Activated naive CD4-positive, alpha-beta T cell treated with anti-CD3 and anti-CD28 coated beads, Interleukin-2, amount 10 ng/mL, durations not matched to agents 7 days and 5 days (primary cell): ENCODE measurements around the gene ELK3.
A peak's percentile ranks its signal among the peaks of the same experiment; 100 is the strongest.

Experiments
- CTCF ChIA-PET: fragments of 350-600 bp; sonication (Branson Sonifier 250); formaldehyde crosslinking; loops from one replicate; lab custom pipeline; 2021; ENCODE audit warnings: antibody characterized with exemption; lab: Charles Lee
- DNase-seq: peaks from one replicate; pipeline ENCODE4 v3.0.0-alpha.2; 2020
- H3K27ac Mint-ChIP-seq: one replicate; pipeline ENCODE4 v1.8.0; 2021; ENCODE audit warnings: mild to moderate bottlenecking, moderate library complexity, mixed read lengths
- H3K27me3 Mint-ChIP-seq: one replicate; pipeline ENCODE4 v1.8.0; 2021; ENCODE audit warnings: mild to moderate bottlenecking, mixed read lengths
- H3K36me3 Mint-ChIP-seq: one replicate; pipeline ENCODE4 v1.8.0; 2021; ENCODE audit warnings: mixed read lengths
- H3K4me1 Mint-ChIP-seq: one replicate; pipeline ENCODE4 v1.8.0; 2021; ENCODE audit warnings: mixed read lengths
- H3K4me3 Mint-ChIP-seq: one replicate; pipeline ENCODE4 v1.8.0; 2021; ENCODE audit warnings: mild to moderate bottlenecking, moderate library complexity, mixed read lengths
- H3K9me3 Mint-ChIP-seq: one replicate; pipeline ENCODE4 v1.8.0; 2021; ENCODE audit warnings: mixed read lengths

ELK3 gene

DNA sequence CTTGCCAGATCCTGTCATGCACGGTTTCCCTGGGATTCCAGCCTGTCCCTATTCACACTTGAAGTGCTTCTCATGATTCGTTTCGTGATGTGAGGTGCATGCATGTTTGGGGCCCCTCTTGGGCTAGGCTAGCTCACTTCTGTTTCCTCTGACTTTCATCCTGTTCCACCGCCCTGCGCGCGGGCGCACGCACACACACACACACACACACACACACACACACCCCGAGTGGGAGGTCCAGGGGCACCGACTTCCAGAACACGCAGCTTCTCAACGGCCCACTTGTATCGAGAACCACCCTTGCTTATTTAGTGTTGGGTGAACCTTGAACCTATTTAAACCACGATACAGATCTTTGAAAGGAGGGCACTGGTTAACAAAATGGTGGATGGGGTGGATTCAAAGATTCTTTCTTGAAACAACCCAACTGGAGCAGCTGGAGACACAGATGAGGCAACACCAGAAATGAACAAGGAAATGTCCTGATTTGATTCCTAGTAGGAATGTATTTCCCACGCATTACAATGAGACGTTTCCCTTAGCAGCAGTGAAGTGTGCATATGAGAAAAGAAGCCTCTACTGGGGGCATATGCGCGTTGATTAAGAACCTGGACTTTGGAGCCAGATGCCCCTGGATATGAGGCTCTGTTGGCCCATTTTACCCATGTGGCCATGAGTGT, 16.3 kb downstream of the ELK3 start:
- CTCF ChIA-PET = interaction anchor here (0.6 to 9.2 kb wide), 9 partner anchors 10 to 310 kb away, joined by 3 to 155 read pairs (median 3); partner anchors contain the start of gene CDK17
- peak overlapping the region; percentile 84 for H3K27ac Mint-ChIP-seq
- no peaks in the 10 kb centered on the region for H3K9me3 Mint-ChIP-seq
- H3K27me3 Mint-ChIP-seq = no peaks in the 10 kb centered on the region
- H3K36me3 Mint-ChIP-seq = peaks cover 34% of the 10 kb centered on the region
- peak; percentile 57 for DNase-seq
- H3K4me3 Mint-ChIP-seq = peak overlapping the region; percentile 72
- H3K4me1 Mint-ChIP-seq = peaks cover 92% of the 10 kb centered on the region

DNA sequence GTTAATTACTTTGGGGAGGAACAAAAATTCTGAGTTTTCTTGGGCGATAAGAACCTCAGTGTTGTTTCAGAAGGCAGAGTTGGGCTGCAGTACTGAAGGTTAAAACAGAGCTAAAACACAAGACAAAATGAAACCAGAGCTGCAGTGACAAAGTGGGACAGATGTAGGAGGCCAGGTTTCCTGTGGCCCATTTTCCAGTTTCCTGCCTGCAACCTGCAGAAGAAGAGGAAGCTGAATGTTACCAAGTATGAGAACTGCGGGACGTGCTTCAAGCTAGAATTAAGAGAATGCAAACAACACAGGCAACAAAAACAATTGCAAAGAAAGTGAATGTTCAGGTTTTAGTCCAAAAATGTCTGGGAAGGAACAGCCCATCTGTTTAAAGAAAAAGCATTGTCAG, 17.8 kb downstream of the ELK3 start:
- Mint-ChIP-seq H3K4me3 (peak overlapping the region; percentile 45), H3K36me3 (peaks cover 29% of the 10 kb centered on the region), H3K27me3 (no peaks in the 10 kb centered on the region), H3K4me1 (peaks cover 82% of the 10 kb centered on the region), H3K27ac (peak overlapping the region; percentile 65), H3K9me3 (no peaks in the 10 kb centered on the region)
- CTCF ChIA-PET = interaction anchor here (0.7 to 9.2 kb wide), 14 partner anchors 13 to 309 kb away, joined by 3 to 155 read pairs (median 4); partner anchors contain the start of gene CDK17
- no peak for DNase-seq

DNA sequence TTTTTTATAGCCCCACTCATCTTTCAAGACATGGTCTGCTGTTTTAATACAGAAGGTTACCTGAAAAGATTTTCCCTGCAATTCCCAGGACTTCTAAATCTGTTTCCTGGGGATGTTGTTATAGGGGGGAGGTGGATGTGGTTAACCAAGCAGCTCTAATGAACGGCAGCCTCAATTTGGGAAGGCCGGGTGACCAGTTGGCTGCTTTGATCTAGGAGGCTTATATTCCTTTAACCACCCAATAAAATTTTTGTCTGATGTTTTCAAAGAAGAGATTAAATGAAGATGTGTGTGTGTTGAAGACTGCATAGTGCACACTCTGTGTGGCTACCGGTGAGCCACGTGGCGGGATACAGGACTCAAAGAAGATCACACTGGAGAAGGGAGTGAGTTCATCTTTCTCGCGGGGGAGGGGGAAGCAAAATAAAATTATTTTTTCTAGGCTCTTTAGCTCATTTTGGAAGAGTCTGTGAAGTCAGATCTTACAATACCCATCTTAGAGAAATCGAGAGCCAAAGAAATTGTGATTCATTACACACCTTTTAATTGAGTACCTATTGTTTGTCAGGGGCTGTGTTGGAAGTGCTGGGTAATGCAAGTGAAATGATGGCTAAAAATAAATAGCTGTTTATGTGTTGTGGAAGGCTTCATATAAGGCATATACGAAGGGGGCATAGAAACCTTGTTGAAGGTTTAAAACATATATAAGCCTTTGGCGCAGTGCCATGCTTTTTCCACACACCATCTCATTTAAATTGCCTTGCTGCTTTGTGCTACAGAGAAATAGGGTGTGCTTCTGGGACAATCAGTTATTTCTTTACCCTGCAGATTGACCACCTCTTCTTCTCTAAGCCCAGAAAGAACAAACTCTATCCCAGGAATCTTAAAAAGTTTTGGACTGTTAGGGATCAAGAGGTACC, 18.5 kb downstream of the ELK3 start:
- H3K27me3 Mint-ChIP-seq = no peaks in the 10 kb centered on the region
- peaks cover 77% of the 10 kb centered on the region for H3K4me1 Mint-ChIP-seq
- peaks cover 28% of the 10 kb centered on the region for H3K36me3 Mint-ChIP-seq
- no peak for DNase-seq
- no peak overlapping the region for H3K4me3 Mint-ChIP-seq
- H3K9me3 Mint-ChIP-seq = no peaks in the 10 kb centered on the region
- H3K27ac Mint-ChIP-seq = peak overlapping the region; percentile 65
- CTCF ChIA-PET = interaction anchor here (0.6 to 9.2 kb wide), 15 partner anchors 13 to 308 kb away, joined by 3 to 155 read pairs (median 3); partner anchors contain the start of gene CDK17

DNA sequence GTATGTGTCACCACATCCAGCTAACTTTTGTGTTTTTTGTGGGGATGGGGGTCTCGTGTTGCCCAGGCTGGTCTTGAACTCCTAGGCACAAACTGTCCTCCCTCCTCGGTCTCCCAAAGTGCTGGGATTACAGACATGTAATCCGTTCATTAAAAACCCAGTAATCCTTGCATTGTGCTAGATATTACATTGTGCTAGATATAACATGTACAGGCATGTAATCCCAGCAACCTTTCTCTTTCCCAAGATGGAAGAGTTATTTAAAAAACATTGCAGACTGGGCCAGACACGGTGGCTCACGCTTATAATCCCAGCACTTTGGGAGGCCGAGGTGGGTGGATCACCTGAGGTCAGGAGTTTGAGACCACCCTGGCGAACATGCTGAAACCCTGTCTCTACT, 19.7 kb downstream of the ELK3 start:
- Mint-ChIP-seq H3K36me3 (peaks cover 26% of the 10 kb centered on the region), H3K27ac (peak overlapping the region; percentile 17), H3K4me3 (no peak overlapping the region), H3K4me1 (peaks cover 71% of the 10 kb centered on the region), H3K9me3 (no peaks in the 10 kb centered on the region), H3K27me3 (no peaks in the 10 kb centered on the region)
- no peak for DNase-seq
- CTCF ChIA-PET = interaction anchor here (1.0 to 9.2 kb wide), 9 partner anchors 10 to 303 kb away, joined by 3 to 155 read pairs (median 7); partner anchors contain the start of gene CDK17

DNA sequence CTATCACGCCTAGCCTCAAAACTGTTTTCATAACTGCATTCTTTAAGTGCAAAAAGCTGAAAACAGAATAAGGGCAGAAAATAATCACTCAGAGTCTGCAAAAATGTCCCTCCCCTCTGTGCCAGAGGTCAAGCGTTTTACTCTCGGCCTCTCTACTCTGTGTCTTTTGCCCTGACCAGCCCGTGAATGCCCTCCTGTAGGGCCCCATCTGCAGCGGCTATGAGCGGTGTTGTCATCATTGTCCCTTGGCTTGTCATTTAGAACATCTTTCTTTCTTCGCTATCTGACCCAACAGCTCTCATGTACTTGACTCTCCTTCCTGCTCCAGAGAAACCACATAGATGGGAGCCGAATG, 21.7 kb downstream of the ELK3 start:
- H3K9me3 Mint-ChIP-seq = no peaks in the 10 kb centered on the region
- no peak for DNase-seq
- no peaks in the 10 kb centered on the region for H3K27me3 Mint-ChIP-seq
- H3K36me3 Mint-ChIP-seq = peaks cover 16% of the 10 kb centered on the region
- H3K27ac Mint-ChIP-seq = peak overlapping the region; percentile 70
- peaks cover 50% of the 10 kb centered on the region for H3K4me1 Mint-ChIP-seq
- CTCF ChIA-PET = interaction anchor here (0.6 to 9.2 kb wide), 26 partner anchors 8 to 302 kb away, joined by 3 to 155 read pairs (median 6); partner anchors contain the start of genes CDK17 and CFAP54
- no peak overlapping the region for H3K4me3 Mint-ChIP-seq

DNA sequence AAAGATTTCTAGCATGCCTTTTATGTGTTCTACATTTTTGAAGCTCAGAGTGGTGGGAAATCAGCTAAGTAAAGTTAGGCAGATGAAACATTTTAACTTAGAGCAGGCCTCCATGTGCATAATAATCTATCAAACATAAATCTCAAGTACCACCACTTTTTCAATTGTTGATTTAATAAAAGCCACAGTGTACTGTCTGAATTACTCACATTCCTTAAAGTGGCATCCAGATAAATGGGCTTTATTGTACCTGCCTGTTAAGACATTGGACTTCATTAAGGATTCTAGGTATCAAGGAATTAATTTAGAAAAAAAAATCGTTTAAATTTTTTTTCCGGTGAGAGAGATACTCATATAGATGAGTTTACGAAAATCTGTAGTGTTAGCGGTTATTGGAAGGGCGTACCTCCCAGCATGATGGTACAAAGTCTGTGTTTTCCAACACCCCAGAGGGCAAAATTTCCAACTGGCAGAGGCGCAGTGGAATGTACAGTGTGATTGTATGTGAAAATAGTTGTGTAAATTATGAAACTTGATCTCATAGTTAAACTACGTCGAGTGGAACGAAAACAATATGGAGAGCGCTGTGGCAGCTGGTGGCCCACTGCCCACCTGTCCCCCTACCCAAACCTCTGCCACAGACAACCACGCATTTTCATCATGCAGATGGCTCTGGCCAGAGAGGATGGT, 25.0 kb downstream of the ELK3 start:
- CTCF ChIA-PET = no interaction called here
- peaks cover 30% of the 10 kb centered on the region for H3K36me3 Mint-ChIP-seq
- H3K9me3 Mint-ChIP-seq = peaks cover 4% of the 10 kb centered on the region
- no peak overlapping the region for H3K4me3 Mint-ChIP-seq
- H3K27me3 Mint-ChIP-seq = no peaks in the 10 kb centered on the region
- no peak overlapping the region for H3K27ac Mint-ChIP-seq
- H3K4me1 Mint-ChIP-seq = peaks cover 22% of the 10 kb centered on the region
- DNase-seq = no peak

DNA sequence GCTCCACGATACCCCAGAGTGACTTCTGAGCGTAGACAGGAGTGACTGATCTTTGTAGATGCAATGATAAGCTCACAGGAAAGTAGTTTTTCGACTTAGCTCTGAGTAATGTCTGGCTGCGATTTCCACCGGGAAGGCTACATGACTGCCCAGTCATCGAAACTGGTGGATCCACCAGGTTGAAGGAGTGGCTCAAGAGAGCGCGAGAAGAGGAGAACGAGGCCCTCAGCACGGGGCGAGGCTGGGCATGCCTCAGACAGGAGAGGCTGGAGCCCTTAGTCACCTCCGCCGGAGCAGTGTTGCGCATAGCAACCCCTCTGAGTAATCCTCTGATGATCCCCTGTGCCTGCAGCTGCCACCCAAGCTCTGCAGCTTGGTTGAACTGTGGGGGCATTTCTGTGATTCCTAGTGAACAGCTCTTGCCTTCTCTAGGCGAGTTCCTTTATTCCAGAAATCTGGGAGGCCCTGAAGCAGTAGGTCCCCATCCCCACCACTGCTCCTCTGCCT, 25.6 kb downstream of the ELK3 start:
- DNase-seq = no peak
- CTCF ChIA-PET = no interaction called here
- peaks cover 33% of the 10 kb centered on the region for H3K36me3 Mint-ChIP-seq
- H3K27me3 Mint-ChIP-seq = no peaks in the 10 kb centered on the region
- no peak overlapping the region for H3K27ac Mint-ChIP-seq
- peaks cover 4% of the 10 kb centered on the region for H3K9me3 Mint-ChIP-seq
- H3K4me1 Mint-ChIP-seq = peaks cover 20% of the 10 kb centered on the region
- H3K4me3 Mint-ChIP-seq = no peak overlapping the region

DNA sequence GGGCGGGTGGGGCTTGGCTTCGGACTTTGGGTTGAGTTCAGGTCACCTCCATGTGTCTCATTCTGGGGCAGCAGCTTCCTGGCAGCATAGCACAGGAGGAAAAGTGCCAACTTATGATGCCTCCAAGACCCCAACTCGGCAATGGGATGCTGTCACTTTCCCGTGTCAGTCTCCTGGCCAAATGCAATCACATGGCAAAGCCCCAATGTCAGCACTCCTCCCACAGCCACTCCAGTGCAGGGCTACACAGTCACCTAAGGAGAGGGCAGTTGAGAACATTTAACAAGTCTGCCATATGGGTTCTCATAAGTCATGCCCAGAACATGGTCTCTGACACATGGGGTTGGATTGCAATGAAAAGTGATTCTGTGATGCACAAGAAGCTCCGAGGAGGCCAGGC, 26.7 kb downstream of the ELK3 start:
- CTCF ChIA-PET = interaction anchor here (0.6 to 1.4 kb wide), 3 partner anchors 150 to 296 kb away, joined by 3 to 4 read pairs (median 3); no protein-coding TSS in a partner anchor
- Mint-ChIP-seq H3K27me3 (no peaks in the 10 kb centered on the region), H3K4me1 (peaks cover 12% of the 10 kb centered on the region), H3K36me3 (peaks cover 36% of the 10 kb centered on the region), H3K9me3 (peaks cover 4% of the 10 kb centered on the region), H3K27ac (no peak overlapping the region), H3K4me3 (no peak overlapping the region)
- DNase-seq = no peak

DNA sequence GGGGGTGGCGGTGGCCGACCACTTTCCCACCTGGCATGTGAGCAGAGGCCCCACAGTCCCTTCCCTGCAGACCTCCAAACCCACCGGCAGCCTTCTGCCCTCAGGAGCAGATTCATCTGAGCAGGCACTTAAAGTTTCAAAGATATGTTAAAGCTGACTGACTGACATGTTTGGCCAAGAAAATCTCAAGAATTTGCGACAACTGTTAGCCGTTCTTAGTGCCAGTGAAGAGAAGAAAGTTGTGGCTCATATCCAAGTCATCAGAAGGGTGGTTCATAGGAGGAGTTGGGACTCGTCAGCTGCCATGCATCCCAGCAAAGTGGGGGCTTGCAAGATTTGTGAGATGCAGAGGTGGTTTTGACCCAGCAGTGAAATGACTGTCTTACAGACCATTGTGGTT, 27.2 kb downstream of the ELK3 start:
- Mint-ChIP-seq H3K4me1 (peaks cover 8% of the 10 kb centered on the region), H3K9me3 (peaks cover 4% of the 10 kb centered on the region), H3K27me3 (no peaks in the 10 kb centered on the region), H3K27ac (no peak overlapping the region), H3K4me3 (no peak overlapping the region), H3K36me3 (peaks cover 38% of the 10 kb centered on the region)
- CTCF ChIA-PET = interaction anchor here (1.0 to 1.4 kb wide), 3 partner anchors 157 to 296 kb away, joined by 3 to 4 read pairs (median 3); partner anchors contain the start of gene CDK17
- DNase-seq = no peak

DNA sequence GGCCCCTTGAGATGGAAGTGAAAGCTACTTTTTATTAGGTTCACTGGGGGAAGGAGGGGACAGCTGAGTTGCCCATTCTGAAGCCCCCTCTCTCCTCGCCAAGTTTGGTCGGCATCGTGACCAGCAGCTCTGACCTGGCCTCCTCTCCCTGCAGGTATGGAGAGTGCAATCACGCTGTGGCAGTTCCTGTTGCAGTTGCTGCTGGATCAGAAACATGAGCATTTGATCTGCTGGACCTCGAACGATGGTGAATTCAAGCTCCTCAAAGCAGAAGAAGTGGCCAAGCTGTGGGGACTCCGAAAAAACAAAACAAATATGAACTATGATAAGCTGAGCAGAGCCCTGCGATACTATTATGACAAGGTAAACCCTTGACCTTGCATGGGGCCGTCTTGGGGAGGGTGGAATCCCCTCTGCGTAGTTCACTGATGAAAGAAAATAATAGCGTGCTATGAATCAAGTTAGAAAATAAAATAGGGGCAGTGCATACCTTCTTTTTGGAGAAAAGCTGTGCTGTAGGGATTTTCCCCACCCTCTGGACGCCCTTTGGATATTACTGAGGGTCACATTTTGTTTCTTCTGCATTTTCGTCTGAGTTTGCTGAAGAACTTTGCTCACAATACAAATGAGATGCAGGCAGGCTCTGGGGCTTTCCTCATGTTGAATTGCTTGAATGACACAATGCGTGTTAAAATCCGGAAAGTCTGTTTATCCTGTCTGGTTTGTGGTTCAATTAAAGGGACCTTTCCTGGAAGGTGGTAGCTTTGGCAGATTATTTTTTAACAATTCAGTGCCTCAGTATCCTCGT, 29.4 kb downstream of the ELK3 start:
- H3K4me3 Mint-ChIP-seq = no peak overlapping the region
- no peak overlapping the region for H3K27ac Mint-ChIP-seq
- H3K9me3 Mint-ChIP-seq = peaks cover 4% of the 10 kb centered on the region
- CTCF ChIA-PET = interaction anchor here (0.8 to 2.0 kb wide), 3 partner anchors 8 to 266 kb away, joined by 3 to 7 read pairs (median 3); no protein-coding TSS in a partner anchor
- H3K27me3 Mint-ChIP-seq = no peaks in the 10 kb centered on the region
- H3K36me3 Mint-ChIP-seq = peaks cover 47% of the 10 kb centered on the region
- H3K4me1 Mint-ChIP-seq = peaks cover 2% of the 10 kb centered on the region
- no peak for DNase-seq

DNA sequence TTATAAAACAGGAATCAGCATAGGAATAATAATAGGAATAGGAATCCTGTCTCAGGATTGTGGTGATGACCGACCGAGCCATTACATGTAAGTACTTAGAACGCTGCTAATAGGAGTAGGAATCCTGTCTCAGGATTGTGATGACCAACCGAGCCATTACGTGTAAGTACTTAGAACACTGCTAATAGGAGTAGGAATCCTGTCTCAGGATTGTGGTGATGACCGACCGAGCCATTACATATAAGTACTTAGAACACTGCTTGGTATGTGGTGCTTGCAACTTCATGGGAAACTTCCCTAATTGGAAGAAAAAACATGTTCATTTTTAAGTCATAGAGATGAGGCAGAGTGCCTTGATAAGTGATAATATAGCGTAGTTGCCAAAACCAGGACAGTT, 30.0 kb downstream of the ELK3 start:
- DNase-seq = no peak
- H3K36me3 Mint-ChIP-seq = peaks cover 47% of the 10 kb centered on the region

DNA sequence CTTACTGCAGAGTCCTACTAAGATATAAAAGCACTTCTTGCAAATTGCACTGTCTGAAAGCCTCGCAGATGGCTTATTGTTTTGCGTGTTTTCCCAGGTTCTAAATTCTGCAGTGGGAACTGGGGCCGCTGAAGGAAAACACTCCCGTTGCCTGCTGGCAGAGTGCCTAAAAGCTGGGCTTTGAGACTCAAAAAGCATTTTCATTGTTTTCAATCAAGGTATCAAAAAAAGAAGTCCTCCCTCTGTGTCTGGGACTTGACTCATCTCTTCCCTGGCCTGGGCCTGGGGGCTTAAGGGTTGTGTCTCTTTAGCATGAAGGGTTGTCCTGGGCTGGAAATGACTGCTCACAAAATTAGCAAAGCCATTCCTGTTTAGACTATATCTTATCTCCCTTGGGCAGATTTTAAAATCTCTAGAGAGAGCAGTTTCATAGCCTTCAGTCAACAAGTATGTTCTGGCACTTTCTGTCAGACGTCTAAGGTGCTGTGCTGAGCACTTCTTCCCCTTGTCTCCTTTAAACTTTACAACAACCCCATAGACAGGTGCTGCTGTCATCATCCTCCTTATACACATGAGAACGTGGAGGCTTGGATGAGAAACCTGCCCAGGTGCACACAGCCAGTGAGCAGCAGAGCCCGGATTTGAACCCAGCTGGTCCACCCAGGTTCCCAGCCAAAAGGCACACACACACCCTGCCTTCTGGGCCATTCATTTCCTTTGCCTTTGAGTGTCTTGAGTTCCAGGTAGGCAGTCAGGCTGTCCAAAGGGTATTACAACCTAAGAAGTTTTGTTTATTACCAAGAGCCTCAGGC, 31.1 kb downstream of the ELK3 start:
- CTCF ChIA-PET = interaction anchor here (2.0 kb wide), 1 partner anchor 10 kb away, joined by 7 read pairs; no protein-coding TSS in a partner anchor
- Mint-ChIP-seq H3K9me3 (peaks cover 4% of the 10 kb centered on the region), H3K27ac (no peak overlapping the region), H3K4me1 (peaks cover 2% of the 10 kb centered on the region), H3K36me3 (peaks cover 47% of the 10 kb centered on the region), H3K27me3 (no peaks in the 10 kb centered on the region), H3K4me3 (no peak overlapping the region)
- DNase-seq = no peak

More for the DNA sequence above, 30.0 kb downstream of the ELK3 start:
- Mint-ChIP-seq H3K4me1 (peaks cover 2% of the 10 kb centered on the region), H3K9me3 (peaks cover 4% of the 10 kb centered on the region), H3K27me3 (no peaks in the 10 kb centered on the region), H3K27ac (no peak overlapping the region), H3K4me3 (no peak overlapping the region)
- CTCF ChIA-PET = interaction anchor here (0.8 to 2.0 kb wide), 2 partner anchors 9 to 113 kb away, joined by 3 to 7 read pairs; no protein-coding TSS in a partner anchor
